Thyroid gland (tissue), 4 donors: ENCODE data around the gene CTDSP1.

Experiments used
- CTCF ChIP-seq, 6 experiments: fragments of 200-600 bp in 3 of 6; fragments of 450-650 bp in 3 of 6; sonication (generic) in 3 of 6; IDR thresholded peaks; one replicate each; pipeline ENCODE4 v1.5.1; 2016 to 2019; ENCODE audit warnings: antibody characterized with exemption in 6 of 6, mild to moderate bottlenecking in 2 of 6, inconsistent platforms in 1 of 6, moderate library complexity in 1 of 6
- POLR2A ChIP-seq, 2 donors: fragments of 450-650 bp; IDR thresholded peaks; one replicate each; pipeline ENCODE4 v1.6.1; 2017; ENCODE audit warnings: antibody characterized with exemption in 2 of 2, mild to moderate bottlenecking in 2 of 2, moderate library complexity in 1 of 2

GRCh38 chr2:218370410-218371063 lies 29.1 kb upstream of the CTDSP1 start:
- TF ChIP-seq CTCF (IDR thresholded peaks at IDR 0.05) (no peak), POLR2A (IDR thresholded peaks at IDR 0.05) (no peak)
